GM23338 (cell line): ENCODE measurements around the gene NOP9. TPM values are rescaled to one million over a fixed set of nuclear protein-coding genes. Genes with fewer than 3 reads are reported as not detected.
A peak's percentile ranks its signal among the peaks of the same experiment; 100 is the strongest.

Experiments used
- ATAC-seq: fragments of 200-7000 bp; cut with Tn5 transposase; 3 replicates; pipeline ENCODE4 v1.9.1; 2020
- DNase-seq: peaks from one replicate; pipeline ENCODE4 v3.0.0-alpha.2; 2015; ENCODE audit warnings: low spot score
- H2AFZ ChIP-seq: fragments of 200-600 bp; sonication (generic); 2 replicates; pipeline ENCODE4 v1.8.0; 2016; ENCODE audit warnings: antibody characterized with exemption, mild to moderate bottlenecking, moderate library complexity
- H3F3A ChIP-seq: fragments of 200-600 bp; sonication (generic); replicated peaks from 2 replicates; pipeline ENCODE4 v1.8.0; 2017; ENCODE audit warnings: antibody characterized with exemption, mixed run types, low read depth
- H3K27ac ChIP-seq: fragments of 200-600 bp; sonication (generic); 2 replicates; pipeline ENCODE4 v1.6.1; 2016; ENCODE audit warnings: low read depth
- H3K27me3 ChIP-seq: fragments of 200-600 bp; sonication (generic); 2 replicates; pipeline ENCODE4 v1.8.0; 2016; ENCODE audit warnings: mild to moderate bottlenecking, mixed run types, moderate library complexity; ENCODE audit not compliant: insufficient read depth
- H3K36me3 ChIP-seq: fragments of 200-600 bp; sonication (generic); 2 replicates; pipeline ENCODE4 v1.8.0; 2016; ENCODE audit warnings: mild to moderate bottlenecking; ENCODE audit not compliant: insufficient read depth
- H3K4me1 ChIP-seq: fragments of 200-600 bp; sonication (generic); 2 replicates; pipeline ENCODE4 v1.8.0; 2016; ENCODE audit warnings: mild to moderate bottlenecking, moderate library complexity; ENCODE audit not compliant: insufficient read depth
- H3K4me2 ChIP-seq: fragments of 200-600 bp; sonication (generic); 2 replicates; pipeline ENCODE4 v1.7.1; 2017; ENCODE audit warnings: mixed run types
- H3K4me3 ChIP-seq: fragments of 200-600 bp; sonication (generic); 2 replicates; pipeline ENCODE4 v1.6.1; 2016; ENCODE audit warnings: mixed run types
- H3K79me2 ChIP-seq: fragments of 200-600 bp; sonication (generic); replicated peaks from 2 replicates; pipeline ENCODE4 v1.8.0; 2017; ENCODE audit warnings: mild to moderate bottlenecking; ENCODE audit not compliant: insufficient read depth
- H3K9me2 ChIP-seq: fragments of 200-600 bp; sonication (generic); 2 replicates; pipeline ENCODE4 v1.8.0; 2017; ENCODE audit not compliant: insufficient read depth
- H4K20me1 ChIP-seq: fragments of 200-600 bp; sonication (generic); replicated peaks from 2 replicates; pipeline ENCODE4 v1.8.0; 2017; ENCODE audit warnings: mild to moderate bottlenecking; ENCODE audit not compliant: insufficient read depth
- H3K27ac Mint-ChIP-seq: 2 replicates; pipeline ENCODE4 v1.8.0; 2020; ENCODE audit warnings: inconsistent platforms, mild to moderate bottlenecking, moderate library complexity, mixed read lengths
- H3K27me3 Mint-ChIP-seq: 3 replicates; pipeline ENCODE4 v1.8.0; 2022; ENCODE audit warnings: low read depth, mild to moderate bottlenecking, moderate library complexity, mixed read lengths, inconsistent platforms; ENCODE audit not compliant: insufficient read depth, poor library complexity
- H3K36me3 Mint-ChIP-seq: 3 replicates; pipeline ENCODE4 v1.8.0; 2021; ENCODE audit warnings: low read depth, mild to moderate bottlenecking, inconsistent platforms, moderate library complexity, mixed read lengths
- H3K4me1 Mint-ChIP-seq: 3 replicates; pipeline ENCODE4 v1.8.0; 2020; ENCODE audit warnings: mild to moderate bottlenecking, inconsistent platforms, mixed read lengths
- H3K4me3 Mint-ChIP-seq: 3 replicates; pipeline ENCODE4 v1.8.0; 2021; ENCODE audit warnings: moderate library complexity, mild to moderate bottlenecking, inconsistent platforms, mixed read lengths
- H3K9me3 Mint-ChIP-seq: 3 replicates; pipeline ENCODE4 v1.8.0; 2020; ENCODE audit warnings: moderate library complexity, mild to moderate bottlenecking, inconsistent platforms, mixed read lengths
- CREB1 ChIP-seq: fragments of 250-450 bp; sonication (Bioruptor Pico); IDR thresholded peaks from 2 replicates; pipeline ENCODE4 v1.5.0; 2020; ENCODE audit warnings: low read depth, mild to moderate bottlenecking, moderate library complexity
- CTCF ChIP-seq, 2 experiments: fragments of 200-600 bp in 1 of 2; sonication (generic) in 1 of 2; conservative IDR thresholded peaks; 2 replicates each; pipeline versions ENCODE4 v1.5.1 to v1.6.1; 2016 to 2017; ENCODE audit warnings: antibody characterized with exemption in 2 of 2, low read depth in 2 of 2, mild to moderate bottlenecking in 2 of 2, moderate library complexity in 1 of 2
- ETS1 ChIP-seq: IDR thresholded peaks from 2 replicates; pipeline ENCODE4 v1.6.1; 2016; ENCODE audit warnings: antibody characterized with exemption
- EZH2 ChIP-seq: fragments of 200-600 bp; sonication (generic); IDR thresholded peaks from one replicate; pipeline ENCODE4 v1.8.0; 2017; ENCODE audit warnings: antibody characterized with exemption, mild to moderate bottlenecking, low read depth; ENCODE audit not compliant: unreplicated experiment
- EZH2phosphoT487 ChIP-seq: fragments of 200-600 bp; sonication (generic); IDR thresholded peaks from one replicate; pipeline ENCODE4 v1.8.1; 2018; ENCODE audit warnings: antibody characterized with exemption; ENCODE audit not compliant: unreplicated experiment
- JUNB ChIP-seq: IDR thresholded peaks from one replicate; pipeline ENCODE4 v1.6.1; 2016; ENCODE audit warnings: antibody characterized with exemption; ENCODE audit not compliant: unreplicated experiment
- NANOG ChIP-seq: IDR thresholded peaks from 2 replicates; pipeline ENCODE4 v1.6.1; 2016; ENCODE audit warnings: antibody characterized with exemption, borderline replicate concordance
- POLR2AphosphoS5 ChIP-seq: IDR thresholded peaks from 2 replicates; pipeline ENCODE4 v1.6.1; 2016; ENCODE audit warnings: antibody characterized with exemption, low read depth
- REST ChIP-seq: IDR thresholded peaks from one replicate; pipeline ENCODE4 v1.6.1; 2018; ENCODE audit warnings: antibody characterized with exemption; ENCODE audit not compliant: unreplicated experiment
- STAT1 ChIP-seq: IDR thresholded peaks from one replicate; pipeline ENCODE4 v1.6.1; 2016; ENCODE audit warnings: antibody characterized with exemption; ENCODE audit not compliant: unreplicated experiment
- ZNF114 ChIP-seq: fragments of 250-450 bp; sonication (Bioruptor Pico); IDR thresholded peaks from 2 replicates; pipeline ENCODE4 v1.5.0; 2020; ENCODE audit warnings: mild to moderate bottlenecking, moderate library complexity
- ZNF331 ChIP-seq: fragments of 250-450 bp; sonication (Bioruptor Pico); IDR thresholded peaks from 2 replicates; pipeline ENCODE4 v1.5.0; 2020; ENCODE audit warnings: low read depth, mild to moderate bottlenecking, moderate library complexity
- polyA plus RNA-seq: library from polyadenylated mRNA; unstranded; fragments of >200 nt; fragmentation: Nextera tagmentation; extraction: Ambion mirVana; gene quantifications from 2 replicates; pipeline ENCODE4 v1.2.1, GENCODE V29; 2016
- total RNA-seq: library from RNA; depleted of rRNA; stranded (reverse); fragments of >200 nt; shearing (Covaris generic); gene quantifications from 2 replicates; pipeline ENCODE4 v1.2.3, GENCODE V29; 2014

Gene NOP9
- total and polyA plus RNA-seq, 2 experiments from 2014 or later: 7.9 to 32.8 TPM

GRCh38 chr14:24273422-24273998 lies 26.1 kb upstream of the NOP9 start:
- Histone ChIP-seq H2AFZ (no peak overlapping the region), H4K20me1 (no peaks in the 10 kb centered on the region; the same call in 1 of the 2 replicates), H3K4me2 (no peak overlapping the region), H3K4me1 (peaks cover 16% of the 10 kb centered on the region), H3K27ac (no peak overlapping the region; the same call in 1 of the 2 replicates), H3K9me2 (no peaks in the 10 kb centered on the region), H3F3A (peaks cover 11% of the 10 kb centered on the region; the same call in 1 of the 2 replicates), H3K27me3 (no peaks in the 10 kb centered on the region), H3K79me2 (no peaks in the 10 kb centered on the region; the same call in 1 of the 2 replicates), H3K36me3 (no peaks in the 10 kb centered on the region), H3K4me3 (no peak overlapping the region)
- TF ChIP-seq EZH2phosphoT487 (no peak), CTCF (conservative IDR thresholded peaks at IDR 0.05; ENCODE audit: low read depth in 2 of 2) (0 out of 4 replicates have a peak, but pooled peaks have one; percentile 4 to 10)
- peaks cover 8% of the 10 kb centered on the region for H3K27me3 Mint-ChIP-seq
- ATAC-seq (no peak), DNase-seq (peak; percentile 35)
- H3K4me1 Mint-ChIP-seq: peaks cover 22% of the 10 kb centered on the region
- no peak overlapping the region for H3K4me3 Mint-ChIP-seq
- H3K27ac Mint-ChIP-seq: no peak overlapping the region
- H3K9me3 Mint-ChIP-seq: no peaks in the 10 kb centered on the region; the same call in 2 of the 3 replicates
- no peaks in the 10 kb centered on the region; the same call in 2 of the 3 replicates for H3K36me3 Mint-ChIP-seq

DNA sequence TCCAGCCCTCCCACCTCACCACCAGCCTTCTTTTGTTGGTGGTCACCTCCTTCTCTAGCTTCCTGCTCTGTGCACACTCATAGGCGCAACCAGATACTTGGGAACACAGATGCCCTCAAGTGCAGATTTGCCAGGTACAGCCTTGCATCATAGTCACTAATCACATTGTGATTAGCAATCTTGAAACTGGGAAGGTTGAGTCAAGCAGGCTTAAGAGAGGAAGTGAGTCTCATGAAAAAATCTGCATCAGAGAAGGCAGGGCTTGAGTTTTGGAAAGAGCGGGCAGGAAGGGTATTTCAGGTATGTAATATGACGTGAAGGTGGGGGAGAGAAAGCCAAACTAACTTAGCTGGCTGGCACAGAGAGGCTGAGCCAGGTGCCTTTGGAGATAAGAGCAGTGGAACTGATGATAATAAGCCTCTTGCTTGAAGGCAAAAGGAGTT lies 25.5 kb upstream of the NOP9 start:
- no peak for ATAC-seq
- TF ChIP-seq EZH2phosphoT487 (no peak), ZNF114 (CRISPR knock-in tag) (no peak), EZH2 (no peak), JUNB (no peak), STAT1 (no peak), NANOG (no peak), CTCF (conservative IDR thresholded peaks at IDR 0.05; ENCODE audit: low read depth in 2 of 2) (no peak), ZNF331 (CRISPR knock-in tag) (no peak), ETS1 (no peak), CREB1 (CRISPR knock-in tag) (no peak), REST (no peak), POLR2AphosphoS5 (no peak)

More for the DNA sequence above, 25.5 kb upstream of the NOP9 start:
- H2AFZ ChIP-seq: no peak overlapping the region
- no peaks in the 10 kb centered on the region for H3K9me2 ChIP-seq
- H4K20me1 ChIP-seq: no peaks in the 10 kb centered on the region; the same call in 1 of the 2 replicates
- peaks cover 8% of the 10 kb centered on the region for H3K27me3 Mint-ChIP-seq
- H3K27ac Mint-ChIP-seq: peak overlapping the region; percentile 39
- H3K4me3 ChIP-seq: no peak overlapping the region
- no peak overlapping the region; the same call in 1 of the 2 replicates for H3K27ac ChIP-seq
- no peaks in the 10 kb centered on the region; the same call in 2 of the 3 replicates for H3K36me3 Mint-ChIP-seq
- no peaks in the 10 kb centered on the region for H3K36me3 ChIP-seq
- no peak overlapping the region for H3K4me3 Mint-ChIP-seq
- DNase-seq: peak; percentile 21
- no peaks in the 10 kb centered on the region; the same call in 1 of the 2 replicates for H3K79me2 ChIP-seq
- H3K4me2 ChIP-seq: no peak overlapping the region
- peaks cover 16% of the 10 kb centered on the region for H3K4me1 ChIP-seq
- no peaks in the 10 kb centered on the region; the same call in 2 of the 3 replicates for H3K9me3 Mint-ChIP-seq
- no peaks in the 10 kb centered on the region for H3K27me3 ChIP-seq
- H3K4me1 Mint-ChIP-seq: peaks cover 22% of the 10 kb centered on the region
- peaks cover 11% of the 10 kb centered on the region; the same call in 1 of the 2 replicates for H3F3A ChIP-seq
